ENCODE data around the gene HS3ST6. TPM values are rescaled to one million over a fixed set of nuclear protein-coding genes. Genes with fewer than 3 reads are reported as not detected.

Gene HS3ST6
- total RNA-seq, 1 donor from 2014 or later: 4.4 TPM

DNA sequence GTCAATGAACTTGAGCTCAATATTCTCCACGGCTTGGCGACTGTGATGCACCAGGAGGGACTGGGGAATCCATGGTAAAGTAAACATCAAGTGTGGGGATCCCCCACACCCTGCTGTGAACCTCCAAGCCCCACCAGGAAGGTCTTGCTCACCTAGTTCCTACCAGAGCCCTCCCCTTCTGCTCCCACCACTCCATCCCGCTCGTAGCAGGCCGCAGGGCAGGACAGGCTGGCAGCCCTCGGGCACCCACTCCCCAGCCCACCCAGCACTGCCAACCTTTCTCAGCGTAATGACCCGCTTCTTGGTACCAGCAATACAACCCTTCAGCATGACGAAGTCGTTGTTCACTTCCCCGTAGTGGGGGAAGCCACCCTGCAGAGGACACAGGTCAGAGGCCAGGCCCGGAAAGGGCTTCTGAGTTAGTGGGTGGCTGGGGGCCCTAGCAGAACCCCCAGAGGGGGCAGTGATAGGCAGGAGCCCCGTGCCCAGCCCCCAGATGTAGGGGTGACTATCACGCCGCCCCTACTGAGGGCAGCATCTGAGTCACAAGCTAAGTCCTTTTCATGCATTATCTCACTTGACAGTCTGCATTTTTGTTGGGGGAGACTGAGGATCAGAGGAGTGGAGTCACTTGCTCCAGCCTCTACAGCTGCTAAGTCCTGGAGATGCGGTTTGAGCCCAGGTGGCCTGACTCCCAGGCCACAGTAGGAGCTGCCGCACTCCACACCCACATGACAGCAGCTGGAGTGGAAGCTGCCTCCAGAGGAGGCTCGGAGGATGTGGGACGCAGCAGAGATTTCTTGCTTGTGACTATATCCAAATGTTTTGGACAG lies 27.6 kb upstream of the HS3ST6 start:
- H3K27me3 ChIP-seq: no peaks in the 10 kb centered on the region
- no peak for TF ChIP-seq POLR2A (IDR thresholded peaks at IDR 0.05)
- TF ChIP-seq, protein P1, sequence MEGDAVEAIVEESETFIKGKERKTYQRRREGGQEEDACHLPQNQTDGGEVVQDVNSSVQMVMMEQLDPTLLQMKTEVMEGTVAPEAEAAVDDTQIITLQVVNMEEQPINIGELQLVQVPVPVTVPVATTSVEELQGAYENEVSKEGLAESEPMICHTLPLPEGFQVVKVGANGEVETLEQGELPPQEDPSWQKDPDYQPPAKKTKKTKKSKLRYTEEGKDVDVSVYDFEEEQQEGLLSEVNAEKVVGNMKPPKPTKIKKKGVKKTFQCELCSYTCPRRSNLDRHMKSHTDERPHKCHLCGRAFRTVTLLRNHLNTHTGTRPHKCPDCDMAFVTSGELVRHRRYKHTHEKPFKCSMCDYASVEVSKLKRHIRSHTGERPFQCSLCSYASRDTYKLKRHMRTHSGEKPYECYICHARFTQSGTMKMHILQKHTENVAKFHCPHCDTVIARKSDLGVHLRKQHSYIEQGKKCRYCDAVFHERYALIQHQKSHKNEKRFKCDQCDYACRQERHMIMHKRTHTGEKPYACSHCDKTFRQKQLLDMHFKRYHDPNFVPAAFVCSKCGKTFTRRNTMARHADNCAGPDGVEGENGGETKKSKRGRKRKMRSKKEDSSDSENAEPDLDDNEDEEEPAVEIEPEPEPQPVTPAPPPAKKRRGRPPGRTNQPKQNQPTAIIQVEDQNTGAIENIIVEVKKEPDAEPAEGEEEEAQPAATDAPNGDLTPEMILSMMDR (IDR thresholded peaks at IDR 0.05): no peak
- TF ChIP-seq POLR2AphosphoS5 (IDR thresholded peaks at IDR 0.05; ENCODE audit: insufficient read depth in 1 of 2, low read depth in 1 of 2): no peak
- no peak overlapping the region for H3K4me3 ChIP-seq
- H3K36me3 ChIP-seq: peaks cover 0 to 1% of the 10 kb centered on the region in 2 donors
- peaks cover 21% of the 10 kb centered on the region for H3K4me1 ChIP-seq
- no peak overlapping the region for H3K27ac ChIP-seq
- H3K9me3 ChIP-seq: no peaks in the 10 kb centered on the region
- no peak for DNase-seq (ENCODE audit: extremely low spot score in 2 of 2)
- intact Hi-C loops (cut with DNase I): no loop called here

DNA sequence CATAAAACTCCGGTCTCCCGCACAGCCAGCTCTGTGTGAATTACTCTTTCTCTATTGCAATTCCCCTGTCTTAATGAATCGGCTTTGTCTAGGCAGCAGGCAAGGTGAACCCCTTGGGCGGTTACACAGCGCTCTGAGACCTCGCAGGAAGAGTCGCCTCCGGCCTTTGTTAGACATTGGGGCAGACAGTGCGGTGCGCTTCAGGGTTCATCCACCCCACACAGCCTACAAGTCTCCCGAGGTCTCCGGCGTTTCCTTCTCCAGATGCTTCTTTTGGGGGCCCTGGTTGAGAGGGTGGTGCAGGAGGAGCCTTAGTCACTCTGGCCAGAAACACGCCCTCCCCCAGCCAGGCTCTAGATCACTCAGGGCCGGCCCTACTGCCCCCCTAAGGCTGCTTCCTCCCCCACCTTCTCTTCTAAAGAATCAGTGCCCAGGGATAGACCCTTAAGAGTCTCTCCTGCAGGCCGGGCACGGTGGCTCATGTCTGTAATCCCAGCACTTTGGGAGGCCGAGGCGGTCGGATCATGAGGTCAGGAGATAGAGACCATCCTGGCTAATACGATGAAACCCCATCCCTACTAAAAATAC lies 26.5 kb upstream of the HS3ST6 start:
- DNase-seq (ENCODE audit: extremely low spot score in 2 of 2): no peak
- Histone ChIP-seq H3K4me1 (peaks cover 21% of the 10 kb centered on the region), H3K27me3 (no peaks in the 10 kb centered on the region), H3K4me3 (no peak overlapping the region), H3K9me3 (no peaks in the 10 kb centered on the region), H3K36me3 (peaks cover 0 to 12% of the 10 kb centered on the region in 2 donors), H3K27ac (no peak overlapping the region)
- intact Hi-C loops (cut with DNase I): no loop called here
- no peak for TF ChIP-seq POLR2A (IDR thresholded peaks at IDR 0.05)
- TF ChIP-seq, protein P1 (IDR thresholded peaks at IDR 0.05): no peak

DNA sequence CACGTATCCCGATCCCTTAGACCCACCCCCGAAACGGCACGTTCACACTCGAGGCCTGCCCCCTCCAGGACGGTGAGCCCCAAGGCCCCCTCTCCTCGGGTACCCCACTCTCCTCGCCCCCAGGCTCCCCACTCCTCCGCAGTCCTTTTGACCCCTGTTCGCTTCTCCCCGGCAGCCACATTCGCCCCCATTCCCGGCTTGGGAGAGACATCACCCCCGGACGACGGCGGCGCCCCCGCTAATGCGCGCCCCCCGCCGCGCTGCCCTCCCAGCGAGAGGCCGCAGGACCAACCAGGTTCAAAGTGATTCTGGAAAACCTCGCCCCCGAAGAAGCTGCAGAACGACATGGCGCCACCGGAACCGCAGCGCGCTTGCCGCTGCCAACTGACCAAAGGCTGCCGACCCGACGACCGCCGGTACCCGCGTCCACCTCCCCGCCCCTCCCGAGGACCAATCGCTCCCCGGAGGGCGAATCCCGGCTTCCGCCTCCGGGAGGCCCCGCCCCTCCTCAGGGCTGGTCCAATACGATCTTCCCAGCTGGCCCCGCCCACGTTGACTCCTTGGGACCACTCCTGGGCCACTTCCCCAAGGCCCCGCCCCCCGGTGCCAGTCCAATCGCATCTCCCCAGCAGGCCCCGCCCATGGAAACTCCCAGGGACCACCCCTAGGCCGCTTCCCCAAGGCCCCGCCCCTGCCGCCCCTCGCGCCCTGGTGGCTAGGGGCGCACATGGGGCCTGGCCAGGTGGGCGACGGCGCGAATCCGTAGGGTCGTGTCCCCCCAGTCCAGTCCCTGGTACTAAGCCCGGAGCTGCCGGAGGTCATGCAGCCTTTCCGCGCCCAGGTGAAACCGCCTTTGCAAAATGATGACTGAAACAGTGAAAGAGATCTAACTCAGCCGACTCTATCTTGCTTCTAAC lies 24.9 kb upstream of the HS3ST6 start, which contains the start of gene MSRB1:
TSS of gene MSRB1 (minus strand) at position 390 of the 917 bp plus-strand sequence. CDS start at position 347, 43 bp downstream.
- H3K27me3 ChIP-seq: no peaks in the 10 kb centered on the region
- DNase-seq (ENCODE audit: extremely low spot score in 2 of 2): peak in 1 of 2 donors; percentile 98
- H3K9me3 ChIP-seq: no peaks in the 10 kb centered on the region
- peak within 1 kb of the TSS; percentile 77 to 97 for H3K4me3 ChIP-seq
- intact Hi-C loops (cut with DNase I): no loop called here
- H3K4me1 ChIP-seq: peaks cover 21% of the 10 kb centered on the region
- H3K36me3 ChIP-seq: peaks cover 0 to 27% of the 10 kb centered on the region in 2 donors
- TF ChIP-seq POLR2A (IDR thresholded peaks at IDR 0.05): peak in 1 of 2 donors; percentile 65
- TF ChIP-seq, protein P1 (IDR thresholded peaks at IDR 0.05): no peak
- peak; percentile 82 to 89 for TF ChIP-seq POLR2AphosphoS5 (IDR thresholded peaks at IDR 0.05; ENCODE audit: insufficient read depth in 1 of 2, low read depth in 1 of 2)
- peak within 1 kb of the TSS; percentile 82 for H3K27ac ChIP-seq

DNA sequence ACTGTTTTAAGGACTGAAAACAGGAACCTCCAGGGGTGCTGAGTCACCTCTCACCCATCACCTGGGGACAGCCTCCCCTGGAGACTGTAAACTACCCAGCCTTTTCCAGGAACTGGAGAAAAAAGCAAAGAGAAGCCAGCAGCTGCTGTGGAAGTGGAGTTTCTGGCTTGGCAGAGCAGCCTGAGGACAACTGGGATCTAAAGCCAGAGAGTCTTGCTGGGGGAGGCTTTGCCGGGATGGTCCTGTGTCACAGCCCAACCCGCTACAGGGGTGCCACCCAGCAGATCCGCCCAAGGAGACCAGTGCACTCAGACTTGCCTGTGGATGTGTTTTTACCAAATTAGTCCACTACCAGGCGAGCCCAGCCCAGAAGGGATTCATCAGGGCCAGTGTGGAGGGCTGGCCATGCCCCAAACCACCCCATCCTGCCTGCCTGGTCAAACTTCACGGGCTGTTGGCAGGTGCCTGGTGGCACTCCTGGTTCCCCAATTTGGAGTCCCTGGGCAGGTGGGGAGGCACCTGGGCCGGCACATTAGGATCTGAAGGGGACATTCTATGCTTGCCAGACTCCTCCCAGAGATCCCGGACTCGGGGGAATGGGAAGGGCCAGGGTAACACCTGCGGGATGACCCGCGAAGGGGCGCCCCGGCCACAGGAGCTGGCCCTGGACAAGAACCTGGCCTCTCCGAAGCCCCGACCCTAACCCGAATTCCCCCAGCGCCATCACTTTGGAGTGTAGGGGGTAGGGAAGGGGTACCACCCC lies 24.0 kb upstream of the HS3ST6 start:
- intact Hi-C loops (cut with DNase I): no loop called here
- no peak for DNase-seq (ENCODE audit: extremely low spot score in 2 of 2)
- Histone ChIP-seq H3K9me3 (no peaks in the 10 kb centered on the region), H3K4me1 (peaks cover 21% of the 10 kb centered on the region), H3K27me3 (no peaks in the 10 kb centered on the region), H3K4me3 (peak overlapping the region; percentile 77 to 97), H3K27ac (peak overlapping the region; percentile 82), H3K36me3 (peaks cover 0 to 31% of the 10 kb centered on the region in 2 donors)
- TF ChIP-seq POLR2A (IDR thresholded peaks at IDR 0.05) (no peak), POLR2AphosphoS5 (IDR thresholded peaks at IDR 0.05; ENCODE audit: insufficient read depth in 1 of 2, low read depth in 1 of 2) (no peak)
- TF ChIP-seq, protein P1 (IDR thresholded peaks at IDR 0.05): no peak

Measured in vagina (tissue), 2 donors.